ENCODE measurements around the gene COL20A1.

COL20A1 gene

DNA sequence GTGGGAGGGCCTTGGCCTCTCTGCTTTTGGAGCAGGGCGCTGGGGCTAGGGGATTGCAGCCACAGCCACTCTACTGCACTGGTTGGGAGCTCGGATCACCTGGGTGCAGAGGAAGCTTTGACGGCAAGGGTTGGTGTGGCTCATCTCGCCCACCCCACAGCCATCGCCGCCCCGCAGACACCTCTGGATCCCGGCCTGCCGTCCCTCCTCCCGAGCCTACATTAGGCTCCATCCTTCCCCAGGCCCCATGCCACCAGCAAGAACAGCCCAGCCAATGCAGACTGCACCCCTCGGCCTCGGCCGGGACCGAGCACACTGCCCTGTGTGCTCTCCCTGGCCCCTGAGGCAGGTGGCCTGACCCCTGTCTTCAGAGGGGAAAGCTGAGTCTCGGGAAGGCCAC is 32.5 kb upstream of the COL20A1 start:
- TF ChIP-seq, protein P1, sequence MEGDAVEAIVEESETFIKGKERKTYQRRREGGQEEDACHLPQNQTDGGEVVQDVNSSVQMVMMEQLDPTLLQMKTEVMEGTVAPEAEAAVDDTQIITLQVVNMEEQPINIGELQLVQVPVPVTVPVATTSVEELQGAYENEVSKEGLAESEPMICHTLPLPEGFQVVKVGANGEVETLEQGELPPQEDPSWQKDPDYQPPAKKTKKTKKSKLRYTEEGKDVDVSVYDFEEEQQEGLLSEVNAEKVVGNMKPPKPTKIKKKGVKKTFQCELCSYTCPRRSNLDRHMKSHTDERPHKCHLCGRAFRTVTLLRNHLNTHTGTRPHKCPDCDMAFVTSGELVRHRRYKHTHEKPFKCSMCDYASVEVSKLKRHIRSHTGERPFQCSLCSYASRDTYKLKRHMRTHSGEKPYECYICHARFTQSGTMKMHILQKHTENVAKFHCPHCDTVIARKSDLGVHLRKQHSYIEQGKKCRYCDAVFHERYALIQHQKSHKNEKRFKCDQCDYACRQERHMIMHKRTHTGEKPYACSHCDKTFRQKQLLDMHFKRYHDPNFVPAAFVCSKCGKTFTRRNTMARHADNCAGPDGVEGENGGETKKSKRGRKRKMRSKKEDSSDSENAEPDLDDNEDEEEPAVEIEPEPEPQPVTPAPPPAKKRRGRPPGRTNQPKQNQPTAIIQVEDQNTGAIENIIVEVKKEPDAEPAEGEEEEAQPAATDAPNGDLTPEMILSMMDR (IDR thresholded peaks at IDR 0.05; ENCODE audit: control insufficient read depth, extremely low read depth, insufficient read depth): no peak
- H3K4me3 ChIP-seq (ENCODE audit: low read depth, low read length): no peak overlapping the region

DNA sequence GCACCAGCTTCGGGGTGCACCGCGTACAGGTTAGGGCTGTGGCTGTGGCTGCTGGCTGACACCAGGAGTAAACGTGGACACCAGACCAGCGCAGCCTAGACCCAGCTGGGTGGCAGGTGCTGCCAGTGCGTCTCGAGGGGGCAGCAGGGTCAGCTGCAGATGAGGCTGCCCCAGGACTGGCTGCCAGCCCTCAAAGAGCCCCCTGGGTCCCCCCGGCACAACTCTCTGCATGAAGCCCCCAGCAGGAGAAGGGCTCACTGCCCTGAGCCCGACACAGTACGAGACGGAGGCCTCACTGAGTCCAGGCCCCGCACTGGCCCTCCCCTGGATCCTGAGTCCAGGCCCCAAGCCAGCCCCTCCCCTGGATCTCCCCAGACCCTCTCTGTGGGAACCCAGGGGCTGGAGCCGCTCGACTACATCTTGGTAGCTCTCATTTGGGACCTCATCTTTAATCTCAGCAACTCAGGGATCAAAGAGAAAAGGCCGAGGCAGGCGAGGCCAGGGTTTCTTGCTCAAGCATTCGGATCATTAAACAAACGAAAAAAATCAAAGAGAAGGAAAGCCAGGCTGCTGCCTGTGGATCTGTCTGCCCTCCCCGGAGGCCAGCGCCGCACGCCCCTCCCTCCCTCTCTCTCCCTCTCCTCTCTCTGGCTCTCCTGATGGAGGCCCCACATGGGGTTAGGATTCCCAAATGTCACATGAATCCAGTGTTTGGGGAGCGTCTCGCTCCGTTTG is 31.8 kb upstream of the COL20A1 start:
- no peak for DNase-seq (ENCODE audit: low read depth)
- TF ChIP-seq, protein P1 (IDR thresholded peaks at IDR 0.05; ENCODE audit: control insufficient read depth, extremely low read depth, insufficient read depth): no peak
- H3K4me3 ChIP-seq (ENCODE audit: low read depth, low read length): no peak overlapping the region

More for the DNA sequence above, 32.5 kb upstream of the COL20A1 start:
- no peak for DNase-seq (ENCODE audit: low read depth)

DNA sequence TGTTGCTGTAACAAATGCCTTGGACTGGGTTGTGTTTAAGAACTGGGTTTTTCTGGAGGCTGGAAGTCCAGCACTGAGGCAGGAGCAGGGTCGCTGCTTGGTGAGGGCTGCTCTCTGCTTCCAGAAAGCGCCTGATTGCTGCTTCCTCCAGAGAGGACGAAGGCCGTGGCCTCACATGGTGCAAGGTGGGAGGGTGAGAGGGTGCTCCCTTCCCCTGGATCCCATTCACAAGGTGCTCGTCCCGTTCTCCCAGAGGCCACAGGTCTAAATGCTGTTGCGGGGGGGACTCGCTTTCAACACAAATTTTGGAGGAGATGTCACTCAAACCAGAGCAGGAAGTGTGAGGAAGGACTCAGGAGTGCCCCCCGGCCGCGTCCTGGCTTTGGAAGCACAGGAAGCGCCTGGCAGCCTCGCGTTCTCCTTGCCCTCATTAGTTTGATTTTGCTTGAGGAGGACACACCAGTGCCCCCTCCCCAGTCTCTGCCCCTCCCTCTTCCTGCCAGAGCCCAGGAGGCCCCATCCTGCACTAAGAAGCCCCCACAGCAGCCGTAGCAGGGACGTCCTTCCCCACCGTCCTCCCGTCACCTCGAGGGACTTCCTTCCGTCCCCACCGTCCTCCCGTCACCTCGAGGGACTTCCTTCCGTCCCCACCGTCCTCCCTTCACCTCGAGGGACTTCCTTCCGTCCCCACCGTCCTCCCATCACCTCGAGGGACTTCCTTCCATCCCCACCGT is 31.0 kb upstream of the COL20A1 start:
- TF ChIP-seq, protein P1 (IDR thresholded peaks at IDR 0.05; ENCODE audit: control insufficient read depth, extremely low read depth, insufficient read depth): no peak
- no peak for DNase-seq (ENCODE audit: low read depth)
- H3K4me3 ChIP-seq (ENCODE audit: low read depth, low read length): no peak overlapping the region

DNA sequence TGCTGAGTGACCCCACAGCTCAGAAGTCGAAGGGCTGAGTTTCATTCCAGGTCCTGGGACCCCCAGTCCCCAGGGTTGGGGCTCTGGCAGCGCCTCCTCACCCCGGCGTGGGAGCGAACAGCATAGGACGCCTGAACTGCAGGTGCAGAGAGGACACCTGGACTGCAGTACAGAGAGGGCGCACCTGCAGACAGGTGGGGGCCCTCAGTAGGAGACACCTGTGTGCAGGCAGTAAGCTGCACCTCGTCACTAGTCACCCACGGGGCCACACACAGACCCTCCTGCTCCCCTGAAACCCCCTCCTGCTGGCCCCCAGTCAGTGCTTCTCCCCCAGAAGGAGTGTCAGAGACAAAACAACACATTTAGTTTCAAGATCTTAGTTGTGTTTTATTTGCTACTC is 30.1 kb upstream of the COL20A1 start:
- DNase-seq (ENCODE audit: low read depth): no peak
- H3K4me3 ChIP-seq (ENCODE audit: low read depth, low read length): no peak overlapping the region
- TF ChIP-seq, protein P1 (IDR thresholded peaks at IDR 0.05; ENCODE audit: control insufficient read depth, extremely low read depth, insufficient read depth): no peak

DNA sequence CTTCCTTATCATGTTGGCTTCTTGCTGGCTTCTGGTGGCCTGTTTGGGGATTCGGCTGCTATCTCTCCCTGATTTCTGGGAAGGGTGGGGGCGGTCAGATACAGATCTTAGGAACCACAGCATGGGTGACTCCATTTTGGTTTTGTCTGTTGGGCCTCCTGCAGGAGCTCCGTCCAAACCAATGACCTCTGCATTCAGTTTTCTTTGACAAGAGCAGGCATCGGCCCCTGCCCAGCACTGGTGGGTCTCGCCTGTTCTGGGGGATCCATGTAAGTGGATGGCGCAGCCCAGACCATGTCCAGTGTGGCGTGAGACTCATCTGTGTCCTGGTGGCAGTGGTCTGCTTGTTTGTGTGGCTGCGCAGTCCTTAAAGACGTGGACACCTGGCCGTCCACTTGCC is 29.0 kb upstream of the COL20A1 start:
- TF ChIP-seq, protein P1 (IDR thresholded peaks at IDR 0.05; ENCODE audit: control insufficient read depth, extremely low read depth, insufficient read depth): no peak
- H3K4me3 ChIP-seq (ENCODE audit: low read depth, low read length): no peak overlapping the region
- no peak for DNase-seq (ENCODE audit: low read depth)

DNA sequence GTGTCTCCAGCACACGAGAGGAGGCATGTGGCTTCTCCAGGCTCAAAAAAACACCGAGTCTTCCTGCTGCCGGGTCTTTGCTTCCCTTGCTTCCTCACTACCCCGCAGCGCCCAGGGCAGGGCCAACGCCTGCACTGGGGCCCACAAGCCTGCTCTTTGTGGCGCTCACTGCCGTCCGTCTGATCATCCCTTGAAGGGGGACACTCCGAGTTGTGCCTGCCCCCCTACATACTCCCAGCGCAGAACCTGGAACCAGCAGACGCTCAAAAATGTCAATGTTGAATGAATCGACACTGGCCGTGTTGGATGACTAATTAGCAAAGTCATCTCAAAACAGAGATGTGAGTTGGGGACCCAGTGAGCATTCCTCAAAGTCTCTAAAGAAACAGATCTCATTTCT is 28.5 kb upstream of the COL20A1 start:
- H3K4me3 ChIP-seq (ENCODE audit: low read depth, low read length): no peak overlapping the region
- TF ChIP-seq, protein P1 (IDR thresholded peaks at IDR 0.05; ENCODE audit: control insufficient read depth, extremely low read depth, insufficient read depth): no peak
- DNase-seq (ENCODE audit: low read depth): no peak
